HuH-7.5 (cell line): ENCODE results near the gene PANK4.
"Not testable (repeated sequence)": the region's sequence is repeated elsewhere in the genome, so short reads cannot be mapped to it uniquely, and the experiment has no call there.

Experiments used
- DNase-seq: peaks from one replicate; pipeline ENCODE4 v3.0.0; 2011; ENCODE audit warnings: low spot score

Gene PANK4

DNA sequence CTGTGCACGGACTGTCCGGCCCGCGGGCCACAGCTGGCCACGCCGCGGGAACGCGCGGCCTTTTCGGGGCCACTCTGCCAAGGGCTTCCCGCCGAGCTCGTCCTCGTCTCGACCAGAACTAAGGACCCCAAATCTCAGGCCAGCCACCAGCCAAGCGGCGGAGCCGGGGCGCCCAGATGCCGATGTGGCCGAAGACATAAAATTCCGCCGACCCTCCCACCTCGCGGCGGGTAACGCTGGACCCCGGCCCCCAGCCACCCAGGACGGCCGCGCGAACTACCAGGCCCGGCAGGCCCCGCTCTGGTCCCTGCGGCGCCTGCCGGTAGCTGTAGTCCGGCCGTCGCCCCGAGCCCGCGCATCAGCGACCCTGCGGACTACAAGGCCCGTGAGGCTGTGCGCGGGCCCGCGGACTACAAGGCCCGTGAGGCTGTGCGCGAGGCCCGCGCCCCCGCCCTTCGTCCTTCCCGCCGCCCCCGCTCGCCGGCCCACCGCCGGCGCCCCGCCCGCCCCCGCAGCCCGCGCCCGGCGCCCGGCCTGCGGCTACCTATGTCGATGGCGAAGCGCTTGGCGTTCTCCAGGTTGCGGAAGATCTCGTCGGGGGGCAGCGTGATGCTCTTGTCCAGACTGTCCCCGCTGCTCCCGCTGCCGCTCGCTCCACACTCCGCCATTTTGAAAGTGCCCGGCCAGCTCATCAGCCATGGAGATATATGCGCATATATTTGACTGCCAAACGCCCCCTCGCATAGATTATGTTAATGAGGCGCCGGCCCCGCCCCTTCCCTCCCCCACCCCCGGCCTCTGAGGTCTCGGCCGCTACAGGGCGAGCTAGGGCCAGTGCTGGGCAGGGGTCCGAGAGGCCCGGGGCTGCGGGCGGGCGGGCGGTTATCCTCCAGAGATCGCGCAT, at the start of gene PANK4:
Gene PANK4 (minus strand): TSS at position 677 of the 904 bp plus-strand sequence. CDS start 9 bp downstream, at position 668.
- peak; percentile 96 for DNase-seq

GRCh38 chr1:2574350-2574749, 48.0 kb upstream of the PANK4 start:
- no peak for DNase-seq

GRCh38 chr1:2573250-2573920, 47.0 kb upstream of the PANK4 start:
- no peak for DNase-seq

DNA sequence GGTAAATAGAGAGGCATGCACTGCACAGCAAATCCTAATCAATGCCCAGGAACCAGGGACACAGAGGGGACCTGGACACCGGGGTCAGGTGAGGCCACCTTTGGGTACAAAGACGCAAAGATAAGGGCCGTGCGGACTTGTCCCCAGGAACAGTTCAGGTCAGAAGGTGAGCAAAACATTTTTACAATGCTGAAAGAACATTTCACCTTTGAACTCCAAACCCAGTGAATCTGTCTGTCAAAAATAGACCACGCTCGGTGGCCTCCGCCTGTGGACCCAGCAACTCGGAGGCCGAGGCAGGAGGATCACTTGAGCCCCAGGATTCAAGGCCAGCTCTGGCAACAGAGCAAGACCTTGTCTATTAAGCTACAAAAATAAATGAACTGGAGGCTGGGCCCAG, 45.0 kb upstream of the PANK4 start:
- DNase-seq, result no peak

- DNase-seq, result no peak
Measured at GRCh38 chr1:2570332-2570731, 43.9 kb upstream of the PANK4 start.

DNA sequence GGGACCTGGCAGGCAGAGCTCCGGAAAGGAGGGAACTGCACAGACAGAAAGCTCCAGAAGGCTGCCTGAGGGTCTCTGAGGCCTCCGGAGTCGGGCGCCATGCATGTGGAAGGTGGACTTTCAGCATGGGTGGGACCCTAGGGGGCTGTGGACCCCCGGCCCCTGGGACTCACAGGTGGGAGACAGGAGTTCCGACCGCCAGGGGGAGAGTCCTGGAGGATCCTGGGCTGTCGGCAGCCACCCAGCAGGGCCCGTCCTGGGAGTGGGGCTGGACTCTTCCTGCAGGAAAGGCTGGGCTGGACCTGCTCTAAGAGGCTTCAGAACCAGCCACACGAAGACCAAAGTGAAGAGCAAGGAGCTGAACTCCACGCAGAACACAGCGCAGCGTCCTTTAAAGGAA, 43.3 kb upstream of the PANK4 start:
- DNase-seq, result not testable (repeated sequence)

DNA sequence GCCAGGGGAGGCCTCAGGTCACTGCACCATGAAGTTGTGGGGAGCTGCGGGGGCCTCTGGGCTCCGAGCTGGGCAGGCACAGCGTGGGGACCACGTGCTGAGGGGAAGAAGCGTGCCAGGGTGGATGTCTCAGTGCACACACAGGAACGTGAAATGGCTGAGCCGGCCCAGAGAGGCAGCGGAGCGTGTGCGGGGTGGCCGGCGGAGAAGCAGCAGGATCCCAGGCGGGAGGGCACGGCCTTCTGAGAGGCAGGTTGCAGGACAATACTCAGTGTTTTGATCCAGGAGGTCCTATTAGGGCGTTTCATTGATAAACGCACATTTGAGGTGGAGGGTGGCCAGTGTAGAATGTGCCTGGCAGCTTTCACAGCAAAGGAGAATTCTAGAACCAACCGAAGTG, 42.7 kb upstream of the PANK4 start:
- no peak for DNase-seq

GRCh38 chr1:2568187-2568816, 41.9 kb upstream of the PANK4 start:
- DNase-seq, result not testable (repeated sequence)

DNA sequence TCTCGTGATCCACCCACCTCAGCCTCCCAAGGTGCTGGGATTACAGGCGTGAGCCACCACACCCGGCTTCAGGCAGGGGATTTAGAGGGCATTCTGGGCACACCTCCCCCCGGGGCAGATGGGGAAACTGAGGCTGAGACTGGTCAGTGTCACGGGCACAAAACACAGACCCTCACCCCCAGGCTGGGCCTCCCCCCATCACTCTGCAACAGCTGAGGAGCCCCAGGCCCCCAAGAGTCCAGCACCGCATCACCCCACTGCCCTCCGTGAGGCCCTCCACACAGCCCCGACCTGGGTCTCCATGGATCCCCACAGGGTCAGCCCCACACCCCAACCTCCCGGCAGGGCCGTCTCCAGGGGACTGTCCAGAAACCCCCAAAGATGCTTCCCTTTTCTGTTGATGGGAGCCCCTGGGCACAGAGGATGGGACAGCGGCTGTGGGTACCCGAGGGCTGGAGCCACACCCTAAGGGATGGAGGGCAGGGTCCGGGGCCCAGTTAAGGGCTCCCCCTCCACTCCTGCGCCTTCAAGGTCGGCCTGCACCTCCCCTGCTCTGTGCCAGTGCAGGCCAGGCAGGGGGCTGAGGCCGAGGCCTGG, 40.8 kb upstream of the PANK4 start:
- no peak for DNase-seq

GRCh38 chr1:2566101-2567045, 40.0 kb upstream of the PANK4 start:
- DNase-seq, result no peak

DNA sequence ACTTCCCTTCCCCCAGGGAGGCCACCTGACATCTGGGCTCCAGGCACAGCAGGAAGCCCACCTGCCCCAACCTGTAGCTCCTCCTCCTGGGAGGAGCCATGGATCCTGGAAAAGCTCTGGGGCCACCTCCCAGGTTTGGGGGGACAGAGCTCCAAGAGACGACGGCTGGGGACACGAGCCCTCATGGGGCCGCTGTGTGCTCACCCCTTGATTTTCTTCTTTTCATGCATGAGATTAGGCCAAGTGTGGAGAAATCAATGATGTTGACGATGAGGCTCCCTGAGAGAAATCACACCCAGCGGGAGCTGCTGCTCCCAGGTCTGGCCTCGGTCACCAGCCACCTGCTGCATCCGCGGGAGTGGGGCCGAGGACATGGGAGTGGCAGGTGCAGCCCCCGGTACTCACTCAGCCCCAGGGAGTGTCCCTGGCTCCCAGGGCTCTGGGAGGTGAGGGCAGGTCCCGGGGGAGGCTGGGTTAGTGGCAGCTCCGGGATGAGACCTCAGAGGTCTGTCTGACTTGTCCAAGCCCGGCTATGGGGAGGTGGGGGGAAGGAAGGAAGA, 38.5 kb upstream of the PANK4 start:
- DNase-seq, result no peak

DNA sequence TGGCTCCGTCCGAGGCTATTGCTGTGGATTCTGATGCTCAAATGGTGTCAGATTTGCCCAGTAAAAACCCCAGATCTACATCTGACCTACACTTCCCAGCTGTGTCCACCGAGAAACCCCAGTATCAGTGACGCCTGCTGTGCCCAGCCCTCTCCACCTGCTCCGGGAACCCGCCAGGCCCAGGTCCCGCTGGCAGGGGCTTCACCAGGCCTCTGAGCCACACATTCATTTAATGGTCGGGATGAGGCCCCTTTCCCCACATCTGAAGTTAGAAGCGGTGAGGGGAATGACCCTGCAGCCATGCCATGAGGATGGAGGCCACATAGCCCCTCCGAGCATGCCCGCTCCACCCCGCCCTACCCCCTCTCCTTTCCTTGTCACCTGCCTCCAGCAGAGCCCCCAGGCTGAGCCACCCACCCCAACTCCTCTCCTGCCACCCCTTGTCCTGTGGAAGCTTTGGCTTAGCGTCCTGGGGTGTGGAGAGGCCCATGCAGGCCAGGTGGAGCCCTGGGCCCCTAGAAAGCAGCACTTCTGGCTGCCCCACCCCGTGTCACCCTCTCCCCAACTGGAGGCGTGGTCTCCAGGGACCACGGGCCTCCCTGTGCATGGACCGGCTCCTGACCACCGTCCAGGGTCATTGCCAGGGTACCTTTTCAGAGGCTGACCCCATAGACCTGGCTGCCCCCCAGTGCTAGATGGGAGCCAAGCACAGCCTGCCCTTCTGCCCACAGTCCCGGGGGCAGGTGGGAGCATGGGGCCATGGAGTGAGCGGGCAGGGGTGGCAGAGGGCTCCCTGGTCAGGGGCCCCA, 37.8 kb upstream of the PANK4 start:
- no peak for DNase-seq

DNA sequence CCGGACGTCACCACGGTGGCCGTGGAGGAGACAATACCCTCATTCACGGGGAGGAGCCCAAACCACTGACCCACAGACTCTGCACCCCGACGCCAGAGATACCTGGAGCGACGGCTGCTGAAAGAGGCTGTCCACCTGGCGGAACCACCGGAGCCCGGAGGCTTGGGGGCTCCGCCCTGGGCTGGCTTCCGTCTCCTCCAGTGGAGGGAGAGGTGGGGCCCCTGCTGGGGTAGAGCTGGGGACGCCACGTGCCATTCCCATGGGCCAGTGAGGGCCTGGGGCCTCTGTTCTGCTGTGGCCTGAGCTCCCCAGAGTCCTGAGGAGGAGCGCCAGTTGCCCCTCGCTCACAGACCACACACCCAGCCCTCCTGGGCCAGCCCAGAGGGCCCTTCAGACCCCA, 36.8 kb upstream of the PANK4 start:
- no peak for DNase-seq

GRCh38 chr1:2561898-2562895, 35.8 kb upstream of the PANK4 start:
- DNase-seq, result no peak

DNA sequence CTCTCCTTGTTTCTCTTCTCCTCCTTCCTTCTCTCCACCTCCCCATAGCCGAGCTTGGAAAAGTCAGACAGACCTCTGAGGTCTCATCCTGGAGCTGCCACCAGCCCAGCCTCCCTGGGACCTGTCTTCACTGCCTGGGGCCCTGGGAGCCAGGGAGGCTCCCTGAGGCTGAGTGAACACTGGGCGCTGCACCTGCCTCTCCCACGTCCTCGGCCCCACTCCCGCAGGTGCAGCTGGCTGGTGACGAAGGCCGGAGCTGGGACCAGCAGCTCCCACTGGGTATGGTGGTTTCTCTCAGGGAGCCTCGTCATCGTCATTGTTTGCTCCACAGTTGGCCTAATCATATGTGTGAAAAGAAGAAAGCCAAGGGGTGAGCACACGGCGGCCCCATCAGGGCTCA, 35.0 kb upstream of the PANK4 start:
- no peak for DNase-seq

DNA sequence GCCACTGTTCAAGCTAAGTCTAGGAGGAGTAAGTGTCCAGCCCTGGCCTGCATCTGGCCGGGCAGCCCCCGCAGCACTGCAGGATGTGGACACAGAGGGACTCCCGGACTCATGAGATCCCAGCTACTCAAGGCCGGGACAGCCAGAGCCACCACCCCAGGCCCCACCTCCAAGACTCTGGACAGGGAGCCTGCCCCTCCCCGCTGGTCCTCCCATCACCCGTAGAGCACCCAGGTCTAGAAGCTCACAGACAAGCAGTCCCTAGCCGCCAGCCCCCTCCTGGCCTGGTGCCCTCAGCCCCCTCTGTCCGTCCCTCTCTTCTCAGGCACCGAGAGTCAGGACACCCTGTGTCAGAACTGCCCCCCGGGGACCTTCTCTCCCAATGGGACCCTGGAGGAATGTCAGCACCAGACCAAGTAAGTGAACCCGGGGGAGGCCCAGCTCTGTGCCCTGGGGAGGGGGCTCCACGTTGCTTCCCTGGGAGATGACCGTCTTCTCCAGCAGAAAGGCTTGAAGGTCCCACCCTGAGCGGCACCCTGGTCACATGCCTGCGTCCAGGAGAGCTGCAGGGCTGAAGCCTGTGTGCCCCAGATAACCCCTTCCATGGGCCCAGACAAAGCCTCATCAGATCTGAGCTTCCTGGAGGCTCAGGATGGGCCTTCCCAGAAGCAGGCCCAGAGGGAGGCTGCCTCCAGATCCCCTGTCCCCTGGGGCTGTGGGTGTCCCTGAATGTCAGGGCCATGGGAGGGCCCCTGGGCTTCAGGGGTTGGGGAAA, 34.1 kb upstream of the PANK4 start:
- DNase-seq, result no peak

GRCh38 chr1:2559509-2560298, 33.3 kb upstream of the PANK4 start:
- DNase-seq, result no peak
